Measurements from ENCODE around the gene LPP.

GRCh38 chr3:188306435-188307005 is 152.6 kb downstream of the LPP start:
- no peak for TF ChIP-seq POLR2A (IDR thresholded peaks at IDR 0.05; ENCODE audit: low read depth, low read length)
- TF ChIP-seq POLR2AphosphoS5 (IDR thresholded peaks at IDR 0.05; ENCODE audit: low read depth, low read length), result no peak
- TF ChIP-seq TAF1 (IDR thresholded peaks at IDR 0.05; ENCODE audit: low read depth, low read length), result no peak
- no peak for TF ChIP-seq POU2F2 (IDR thresholded peaks at IDR 0.05; ENCODE audit: low read depth, low read length)
- TF ChIP-seq SPI1 (IDR thresholded peaks at IDR 0.05; ENCODE audit: low read depth, low read length), result no peak
- no peak for TF ChIP-seq PAX5 (IDR thresholded peaks at IDR 0.05; ENCODE audit: insufficient read depth, low read length, severe bottlenecking)

Data from GM12891 (cell line).